Skeletal muscle tissue (tissue), 4 donors: ENCODE results near the gene TAF4. TPM values are rescaled to one million over a fixed set of nuclear protein-coding genes. Genes with fewer than 3 reads are reported as not detected.
"Not testable (repeated sequence)": the region's sequence is repeated elsewhere in the genome, so short reads cannot be mapped to it uniquely, and the experiment has no call there.

Source experiments
- H3K27ac ChIP-seq: one replicate; pipeline ENCODE4 v1.7.0; 2013; ENCODE audit warnings: mild to moderate bottlenecking, low read depth, low read length, inconsistent platforms
- H3K27me3 ChIP-seq, 3 donors: one replicate each; pipeline ENCODE4 v1.7.0; 2013; ENCODE audit warnings: low read length in 3 of 3; ENCODE audit not compliant: control insufficient read depth in 3 of 3, insufficient read depth in 3 of 3
- H3K36me3 ChIP-seq, 3 donors: one replicate each; pipeline ENCODE4 v1.7.0; 2013; ENCODE audit warnings: low read length in 3 of 3; ENCODE audit not compliant: control insufficient read depth in 3 of 3, insufficient read depth in 3 of 3
- H3K4me1 ChIP-seq, 3 donors: one replicate each; pipeline ENCODE4 v1.7.0; 2013; ENCODE audit warnings: low read length in 3 of 3, mild to moderate bottlenecking in 3 of 3; ENCODE audit not compliant: control insufficient read depth in 3 of 3, insufficient read depth in 3 of 3
- H3K4me3 ChIP-seq, 3 donors: one replicate each; pipeline ENCODE4 v1.7.0; 2013; ENCODE audit warnings: low read length in 3 of 3
- H3K9ac ChIP-seq, 3 donors: one replicate each; pipeline ENCODE4 v1.7.0; 2013; ENCODE audit warnings: low read length in 3 of 3, mild to moderate bottlenecking in 3 of 3, moderate library complexity in 2 of 3, low read depth in 1 of 3
- H3K9me3 ChIP-seq, 3 donors: one replicate each; pipeline ENCODE4 v1.7.0; 2013; ENCODE audit warnings: low read length in 3 of 3; ENCODE audit not compliant: control insufficient read depth in 3 of 3
- total RNA-seq: library from RNA; depleted of rRNA; stranded (reverse); fragments of >200 nt; gene quantifications from one replicate; pipeline ENCODE4 v1.2.3, GENCODE V29; 2014
- donor health status: Osteomylitis.

The TAF4 gene
- total RNA-seq, 1 donor from 2014 or later = 4.2 TPM

- Histone ChIP-seq H3K27me3 (no peaks in the 10 kb centered on the region), H3K4me1 (no peaks in the 10 kb centered on the region), H3K4me3 (no peak overlapping the region), H3K9me3 (peaks cover 0 to 4% (median 0%) of the 10 kb centered on the region in 3 donors), H3K27ac (no peak overlapping the region), H3K9ac (no peak overlapping the region), H3K36me3 (peaks cover 70 to 82% (median 78%) of the 10 kb centered on the region in 3 donors)
Observed at GRCh38 chr20:61997372-61997771, 68.3 kb downstream of the TAF4 start.

- peaks cover 61 to 78% (median 66%) of the 10 kb centered on the region in 3 donors for H3K36me3 ChIP-seq
- H3K9me3 ChIP-seq = peaks cover 0 to 13% (median 3%) of the 10 kb centered on the region in 3 donors
- no peaks in the 10 kb centered on the region for H3K4me1 ChIP-seq
- H3K4me3 ChIP-seq = no peak overlapping the region
- no peaks in the 10 kb centered on the region for H3K27me3 ChIP-seq
- H3K9ac ChIP-seq = no peak overlapping the region
- H3K27ac ChIP-seq = no peak overlapping the region
Observed at GRCh38 chr20:61994546-61994945, 71.1 kb downstream of the TAF4 start.

- Histone ChIP-seq H3K36me3 (peaks cover 49 to 64% (median 51%) of the 10 kb centered on the region in 3 donors), H3K4me3 (no peak overlapping the region), H3K27ac (no peak overlapping the region), H3K9ac (no peak overlapping the region), H3K4me1 (no peaks in the 10 kb centered on the region), H3K27me3 (no peaks in the 10 kb centered on the region), H3K9me3 (peaks cover 0 to 13% (median 3%) of the 10 kb centered on the region in 3 donors)
Observed at GRCh38 chr20:61993058-61993457, 72.6 kb downstream of the TAF4 start.

GRCh38 chr20:61991476-61991875, 74.2 kb downstream of the TAF4 start:
- Histone ChIP-seq H3K9me3 (peaks cover 0 to 13% (median 3%) of the 10 kb centered on the region in 3 donors), H3K36me3 (peaks cover 41 to 64% (median 46%) of the 10 kb centered on the region in 3 donors), H3K4me1 (no peaks in the 10 kb centered on the region), H3K27ac (no peak overlapping the region), H3K4me3 (no peak overlapping the region), H3K27me3 (no peaks in the 10 kb centered on the region), H3K9ac (no peak overlapping the region)

- Histone ChIP-seq H3K9ac (no peak overlapping the region), H3K4me1 (no peaks in the 10 kb centered on the region), H3K27ac (no peak overlapping the region), H3K36me3 (peaks cover 43 to 61% (median 46%) of the 10 kb centered on the region in 3 donors), H3K27me3 (no peaks in the 10 kb centered on the region), H3K4me3 (no peak overlapping the region), H3K9me3 (peaks cover 0 to 13% (median 3%) of the 10 kb centered on the region in 3 donors)
Observed at GRCh38 chr20:61990484-61990883, 75.2 kb downstream of the TAF4 start.

- Histone ChIP-seq H3K27me3 (no peaks in the 10 kb centered on the region), H3K9me3 (peaks cover 0 to 13% (median 3%) of the 10 kb centered on the region in 3 donors), H3K4me3 (no peak overlapping the region), H3K27ac (no peak overlapping the region), H3K4me1 (no peaks in the 10 kb centered on the region), H3K9ac (no peak overlapping the region), H3K36me3 (peaks cover 40 to 56% (median 40%) of the 10 kb centered on the region in 3 donors)
Observed at GRCh38 chr20:61989741-61990140, 75.9 kb downstream of the TAF4 start.

- Histone ChIP-seq H3K27ac (no peak overlapping the region), H3K4me3 (no peak overlapping the region), H3K36me3 (peaks cover 37 to 54% (median 38%) of the 10 kb centered on the region in 3 donors), H3K4me1 (no peaks in the 10 kb centered on the region), H3K9me3 (peaks cover 0 to 13% (median 3%) of the 10 kb centered on the region in 3 donors), H3K27me3 (no peaks in the 10 kb centered on the region), H3K9ac (no peak overlapping the region)
Observed at GRCh38 chr20:61988665-61989064, 77.0 kb downstream of the TAF4 start.

GRCh38 chr20:61986762-61987321, 78.8 kb downstream of the TAF4 start:
- Histone ChIP-seq H3K27me3 (no peaks in the 10 kb centered on the region), H3K9ac (no peak overlapping the region), H3K4me3 (no peak overlapping the region), H3K4me1 (no peaks in the 10 kb centered on the region), H3K9me3 (peaks cover 0 to 6% (median 3%) of the 10 kb centered on the region in 3 donors), H3K36me3 (peaks cover 22 to 37% (median 22%) of the 10 kb centered on the region in 3 donors), H3K27ac (no peak overlapping the region)

GRCh38 chr20:61985096-61985495, 80.6 kb downstream of the TAF4 start:
- H3K9me3 ChIP-seq = no peaks in the 10 kb centered on the region
- no peaks in the 10 kb centered on the region for H3K4me1 ChIP-seq
- H3K36me3 ChIP-seq = peaks cover 13 to 25% (median 17%) of the 10 kb centered on the region in 3 donors
- H3K4me3 ChIP-seq = no peak overlapping the region
- H3K27ac ChIP-seq = no peak overlapping the region
- H3K9ac ChIP-seq = no peak overlapping the region
- H3K27me3 ChIP-seq = no peaks in the 10 kb centered on the region

GRCh38 chr20:61984431-61984830, 81.2 kb downstream of the TAF4 start:
- H3K9me3 ChIP-seq, H3K4me3 ChIP-seq, H3K27me3 ChIP-seq, H3K4me1 ChIP-seq, H3K27ac ChIP-seq, H3K9ac ChIP-seq: not testable (repeated sequence)
- peaks cover 11 to 21% (median 12%) of the 10 kb centered on the region in 3 donors for H3K36me3 ChIP-seq
